Esophagus muscularis mucosa (tissue), 4 donors: ENCODE results near the gene DPYD. TPM values are rescaled to one million over a fixed set of nuclear protein-coding genes. Genes with fewer than 3 reads are reported as not detected.

Experiments used
- DNase-seq: peaks from one replicate; pipeline ENCODE4 v3.0.0-alpha.2; 2017; ENCODE audit errors: extremely low spot score
- H3K27ac ChIP-seq, 4 donors: fragments of 200-600 bp; sonication (generic); replicated peaks in 1 of 4; 1 replicate in 3 of 4; 2 replicates in 1 of 4; pipeline ENCODE4 v1.5.1; 2016 to 2019; ENCODE audit warnings: mild to moderate bottlenecking in 1 of 4
- H3K27me3 ChIP-seq, 4 donors: fragments of 200-600 bp; sonication (generic); one replicate each; pipeline versions ENCODE4 v1.5.1 to v1.6.0; 2016 to 2019
- H3K36me3 ChIP-seq, 4 donors: fragments of 200-600 bp; sonication (generic); one replicate each; pipeline ENCODE4 v1.5.1; 2016 to 2019
- H3K4me1 ChIP-seq, 4 donors: fragments of 200-600 bp; sonication (generic); one replicate each; pipeline ENCODE4 v1.5.1; 2016 to 2019
- H3K4me3 ChIP-seq, 4 donors: fragments of 200-600 bp; sonication (generic); 1 replicate in 2 of 4; 2 replicates in 2 of 4; pipeline ENCODE4 v1.5.1; 2016 to 2019; ENCODE audit warnings: mild to moderate bottlenecking in 4 of 4, moderate library complexity in 1 of 4
- H3K9me3 ChIP-seq, 4 donors: fragments of 200-600 bp; sonication (generic); 1 replicate in 3 of 4; 2 replicates in 1 of 4; pipeline ENCODE4 v1.5.1; 2016 to 2019
- EP300 ChIP-seq: sonication (generic); formaldehyde crosslinking; IDR thresholded peaks from one replicate; pipeline ENCODE4 v1.6.1; 2017; ENCODE audit warnings: antibody characterized with exemption
- POLR2A ChIP-seq: fragments of 450-650 bp; IDR thresholded peaks from one replicate; pipeline ENCODE4 v1.6.1; 2017; ENCODE audit warnings: antibody characterized with exemption, moderate library complexity, mild to moderate bottlenecking, low read depth
- POLR2AphosphoS5 ChIP-seq, 2 donors: sonication (generic); formaldehyde crosslinking; IDR thresholded peaks; one replicate each; pipeline ENCODE4 v1.6.1; 2017; ENCODE audit warnings: antibody characterized with exemption in 2 of 2
- WGBS: methylation state at CpG from one replicate; pipeline ENCODE4 v1.1.5; 2018; 5-methylcytosine and 5-hydroxymethylcytosine counted together
- intact Hi-C: fragments of 100-400 bp; cut with DNase I; formaldehyde crosslinking; loops from one replicate; pipeline ENCODE4 v1.15.1; 2023
- total RNA-seq, 4 donors: library from RNA; depleted of rRNA; stranded (reverse); fragments of >200 nt; gene quantifications; one replicate each; pipeline versions ENCODE4 v1.1.0 to v1.2.1, GENCODE V29; 2016
- TF ChIP-seq, protein P1 (sequence below), 3 experiments: fragments of 200-600 bp in 2 of 3; fragments of 450-650 bp in 1 of 3; sonication (generic) in 2 of 3; IDR thresholded peaks; one replicate each; pipeline ENCODE4 v1.5.1; 2017 to 2019; ENCODE audit warnings: antibody characterized with exemption in 3 of 3, mild to moderate bottlenecking in 2 of 3, moderate library complexity in 1 of 3

The DPYD gene
- total RNA-seq, 4 donors from 2014 or later = 31.1 to 36.6 (median 31.7) TPM

DNA sequence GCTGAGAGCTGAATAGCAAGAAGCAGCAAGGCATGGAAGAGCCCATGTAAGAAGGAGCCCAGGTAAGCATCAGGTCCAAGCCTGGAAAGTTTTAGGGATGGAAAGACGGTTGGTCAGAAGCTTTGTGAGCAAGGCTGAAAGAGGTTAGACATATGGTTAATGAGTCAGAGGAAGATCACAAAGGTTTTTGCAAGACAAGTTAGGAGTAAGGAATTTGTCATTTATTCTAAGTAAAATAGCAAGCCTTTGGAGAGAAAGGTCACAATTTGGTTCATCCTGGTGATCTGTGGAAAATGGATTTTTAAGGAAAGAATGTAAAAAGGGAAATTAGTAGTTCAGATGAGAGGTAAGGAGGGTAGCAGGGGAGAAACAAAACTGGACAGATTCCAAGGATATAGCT lies 106.7 kb downstream of the DPYD start:
- no peak overlapping the region for H3K4me3 ChIP-seq
- H3K36me3 ChIP-seq = no peaks in the 10 kb centered on the region
- no peaks in the 10 kb centered on the region for H3K27me3 ChIP-seq
- no peaks in the 10 kb centered on the region for H3K4me1 ChIP-seq
- intact Hi-C loops = no loop called here
- 100% methylated on average over 1 of the region's 1 CpG for WGBS
- no peak for DNase-seq
- H3K27ac ChIP-seq = no peak overlapping the region
- no peaks in the 10 kb centered on the region for H3K9me3 ChIP-seq
- TF ChIP-seq, protein P1, sequence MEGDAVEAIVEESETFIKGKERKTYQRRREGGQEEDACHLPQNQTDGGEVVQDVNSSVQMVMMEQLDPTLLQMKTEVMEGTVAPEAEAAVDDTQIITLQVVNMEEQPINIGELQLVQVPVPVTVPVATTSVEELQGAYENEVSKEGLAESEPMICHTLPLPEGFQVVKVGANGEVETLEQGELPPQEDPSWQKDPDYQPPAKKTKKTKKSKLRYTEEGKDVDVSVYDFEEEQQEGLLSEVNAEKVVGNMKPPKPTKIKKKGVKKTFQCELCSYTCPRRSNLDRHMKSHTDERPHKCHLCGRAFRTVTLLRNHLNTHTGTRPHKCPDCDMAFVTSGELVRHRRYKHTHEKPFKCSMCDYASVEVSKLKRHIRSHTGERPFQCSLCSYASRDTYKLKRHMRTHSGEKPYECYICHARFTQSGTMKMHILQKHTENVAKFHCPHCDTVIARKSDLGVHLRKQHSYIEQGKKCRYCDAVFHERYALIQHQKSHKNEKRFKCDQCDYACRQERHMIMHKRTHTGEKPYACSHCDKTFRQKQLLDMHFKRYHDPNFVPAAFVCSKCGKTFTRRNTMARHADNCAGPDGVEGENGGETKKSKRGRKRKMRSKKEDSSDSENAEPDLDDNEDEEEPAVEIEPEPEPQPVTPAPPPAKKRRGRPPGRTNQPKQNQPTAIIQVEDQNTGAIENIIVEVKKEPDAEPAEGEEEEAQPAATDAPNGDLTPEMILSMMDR (IDR thresholded peaks at IDR 0.05) = no peak
- no peak for TF ChIP-seq POLR2A
- no peak for TF ChIP-seq POLR2AphosphoS5 (IDR thresholded peaks at IDR 0.05)
- no peak for TF ChIP-seq EP300

DNA sequence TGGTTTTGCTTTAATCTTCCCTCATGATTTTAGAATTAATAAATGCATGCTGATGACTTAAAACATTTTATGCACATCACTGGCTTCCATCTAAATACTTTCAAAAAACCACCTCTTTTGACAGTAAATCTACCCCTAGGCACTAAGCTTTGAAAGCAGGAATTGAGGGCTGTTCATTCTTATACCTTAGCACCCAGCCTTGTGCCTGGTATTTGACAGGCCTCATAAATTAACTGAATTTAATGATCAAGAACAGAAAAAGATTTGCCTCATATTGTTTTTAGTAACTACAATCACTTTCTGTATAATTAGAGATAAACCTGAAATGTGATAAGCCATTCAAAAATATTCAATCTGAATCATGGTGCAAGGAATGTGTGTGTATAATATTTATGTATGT lies 108.8 kb downstream of the DPYD start:
- Histone ChIP-seq H3K4me3 (no peak overlapping the region), H3K36me3 (no peaks in the 10 kb centered on the region), H3K4me1 (no peaks in the 10 kb centered on the region), H3K9me3 (no peaks in the 10 kb centered on the region), H3K27ac (no peak overlapping the region), H3K27me3 (no peaks in the 10 kb centered on the region)
- no peak for DNase-seq
- intact Hi-C loops = no loop called here
- TF ChIP-seq, protein P1 (IDR thresholded peaks at IDR 0.05) = no peak
- TF ChIP-seq POLR2AphosphoS5 (IDR thresholded peaks at IDR 0.05) (no peak), EP300 (no peak), POLR2A (no peak)

DNA sequence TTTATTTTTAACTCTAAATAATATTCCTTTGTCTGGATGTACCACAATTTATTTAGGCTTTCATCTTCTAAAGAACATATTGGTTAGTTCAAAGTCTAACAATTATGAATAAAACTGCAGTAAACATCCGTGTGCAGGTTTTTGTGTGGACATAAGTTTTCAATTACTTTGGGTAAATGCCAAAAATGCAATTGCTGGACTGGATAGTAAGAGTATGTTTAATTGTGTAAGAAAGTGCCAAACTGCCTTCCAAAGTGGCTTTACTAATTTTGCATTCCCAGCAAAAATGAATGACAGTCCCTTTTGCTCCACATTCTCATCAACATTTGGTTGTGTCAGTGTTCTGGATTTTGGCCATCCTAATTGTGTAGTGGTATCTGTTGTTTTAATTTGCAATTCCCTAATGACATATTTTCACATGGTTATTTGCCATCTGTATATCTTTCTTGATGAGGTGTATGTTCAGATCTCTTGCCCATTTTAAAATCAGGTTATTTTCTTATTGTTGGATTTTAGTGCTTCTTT lies 113.8 kb downstream of the DPYD start:
- no peak for DNase-seq
- Histone ChIP-seq H3K36me3 (no peaks in the 10 kb centered on the region), H3K27me3 (no peaks in the 10 kb centered on the region), H3K27ac (no peak overlapping the region), H3K9me3 (no peaks in the 10 kb centered on the region), H3K4me3 (no peak overlapping the region), H3K4me1 (peaks cover 0 to 2% (median 0%) of the 10 kb centered on the region in 4 donors)
- intact Hi-C loops = no loop called here
- no peak for TF ChIP-seq POLR2AphosphoS5 (IDR thresholded peaks at IDR 0.05)
- no peak for TF ChIP-seq POLR2A
- no peak for TF ChIP-seq EP300
- TF ChIP-seq, protein P1 (IDR thresholded peaks at IDR 0.05) = no peak
- 74% methylated on average over 1 of the region's 1 CpG for WGBS

DNA sequence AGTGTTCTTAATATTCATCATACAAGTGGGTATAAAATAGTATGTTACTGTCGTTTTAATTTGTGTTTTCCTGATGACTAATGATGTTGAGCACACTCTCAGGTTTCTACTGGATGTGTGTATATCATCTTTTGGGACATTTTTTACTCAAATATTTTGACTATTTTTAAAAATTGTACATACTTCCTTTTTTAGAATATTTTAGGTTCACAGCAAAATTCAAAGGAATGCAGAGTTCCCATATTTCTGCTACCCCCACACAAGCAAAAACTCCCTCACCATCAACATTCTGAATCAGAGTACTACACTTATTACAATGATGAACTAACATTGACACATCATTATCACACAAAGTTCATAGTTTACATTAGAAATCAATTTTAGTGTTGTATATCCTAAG lies 114.5 kb downstream of the DPYD start:
- DNase-seq = no peak
- WGBS = 0% methylated on average over 1 of the region's 1 CpG
- H3K4me3 ChIP-seq = no peak overlapping the region
- intact Hi-C loops = no loop called here
- H3K36me3 ChIP-seq = no peaks in the 10 kb centered on the region
- no peaks in the 10 kb centered on the region for H3K27me3 ChIP-seq
- H3K27ac ChIP-seq = no peak overlapping the region
- H3K4me1 ChIP-seq = peaks cover 0 to 4% (median 0%) of the 10 kb centered on the region in 4 donors
- TF ChIP-seq POLR2AphosphoS5 (IDR thresholded peaks at IDR 0.05) (no peak), POLR2A (no peak), EP300 (no peak)
- TF ChIP-seq, protein P1 (IDR thresholded peaks at IDR 0.05) = no peak
- H3K9me3 ChIP-seq = no peaks in the 10 kb centered on the region

DNA sequence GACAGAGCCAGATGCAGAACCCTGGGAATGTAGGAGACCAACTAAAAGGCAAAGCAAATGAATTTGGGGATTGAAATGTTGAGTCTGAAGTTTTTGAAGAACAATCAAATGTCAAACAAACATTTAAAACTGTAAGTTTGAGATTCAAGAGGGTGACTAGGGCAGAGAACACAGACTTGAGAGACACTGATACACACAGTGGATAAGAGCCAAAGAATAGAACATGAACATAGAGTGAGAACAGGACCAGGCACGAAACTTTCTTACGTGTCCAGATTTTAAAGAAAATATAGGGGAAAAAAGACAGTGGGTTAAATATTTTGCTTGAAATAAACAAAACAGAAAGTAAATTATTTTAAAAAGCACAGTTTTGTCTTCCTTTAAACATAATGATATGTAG lies 115.7 kb downstream of the DPYD start:
- Histone ChIP-seq H3K27ac (no peak overlapping the region), H3K4me1 (peaks cover 0 to 4% (median 0%) of the 10 kb centered on the region in 4 donors), H3K9me3 (no peaks in the 10 kb centered on the region), H3K36me3 (no peaks in the 10 kb centered on the region), H3K4me3 (no peak overlapping the region), H3K27me3 (no peaks in the 10 kb centered on the region)
- DNase-seq = no peak
- WGBS = 100% methylated on average over 2 of the region's 2 CpGs
- intact Hi-C loops = no loop called here
- TF ChIP-seq EP300 = no peak
- TF ChIP-seq POLR2A = no peak
- no peak for TF ChIP-seq POLR2AphosphoS5 (IDR thresholded peaks at IDR 0.05)
- TF ChIP-seq, protein P1 (IDR thresholded peaks at IDR 0.05) = no peak
